C4-2B (cell line): ENCODE data around the gene NEGR1.

Experiments used
- ZFX ChIP-seq: fragments of 450-650 bp; IDR thresholded peaks from 2 replicates; pipeline ENCODE4 v1.6.1; 2017
- TF ChIP-seq, protein P1 (sequence below): fragments of 450-650 bp; conservative IDR thresholded peaks from 2 replicates; pipeline ENCODE4 v1.5.1; 2017; ENCODE audit warnings: mild to moderate bottlenecking

DNA sequence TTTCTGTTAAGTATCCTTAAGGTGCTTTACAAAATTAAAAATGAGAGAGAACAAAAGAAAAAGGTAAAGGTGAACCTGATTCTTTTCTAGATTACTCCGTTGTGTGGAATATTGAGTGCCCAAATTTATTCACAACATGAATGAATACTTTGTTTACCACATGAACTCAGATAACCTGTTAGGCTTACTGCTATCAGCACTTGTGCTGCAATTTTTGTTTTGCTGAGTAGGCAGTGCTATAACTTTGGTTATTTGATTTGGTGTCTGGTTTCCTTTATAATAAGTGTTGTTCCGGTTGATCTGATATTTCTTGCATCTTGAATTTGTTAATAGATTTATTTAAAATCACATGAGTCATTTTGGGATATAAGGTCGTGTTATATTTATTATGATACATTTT, 195.9 kb downstream of the NEGR1 start:
- TF ChIP-seq, protein P1, sequence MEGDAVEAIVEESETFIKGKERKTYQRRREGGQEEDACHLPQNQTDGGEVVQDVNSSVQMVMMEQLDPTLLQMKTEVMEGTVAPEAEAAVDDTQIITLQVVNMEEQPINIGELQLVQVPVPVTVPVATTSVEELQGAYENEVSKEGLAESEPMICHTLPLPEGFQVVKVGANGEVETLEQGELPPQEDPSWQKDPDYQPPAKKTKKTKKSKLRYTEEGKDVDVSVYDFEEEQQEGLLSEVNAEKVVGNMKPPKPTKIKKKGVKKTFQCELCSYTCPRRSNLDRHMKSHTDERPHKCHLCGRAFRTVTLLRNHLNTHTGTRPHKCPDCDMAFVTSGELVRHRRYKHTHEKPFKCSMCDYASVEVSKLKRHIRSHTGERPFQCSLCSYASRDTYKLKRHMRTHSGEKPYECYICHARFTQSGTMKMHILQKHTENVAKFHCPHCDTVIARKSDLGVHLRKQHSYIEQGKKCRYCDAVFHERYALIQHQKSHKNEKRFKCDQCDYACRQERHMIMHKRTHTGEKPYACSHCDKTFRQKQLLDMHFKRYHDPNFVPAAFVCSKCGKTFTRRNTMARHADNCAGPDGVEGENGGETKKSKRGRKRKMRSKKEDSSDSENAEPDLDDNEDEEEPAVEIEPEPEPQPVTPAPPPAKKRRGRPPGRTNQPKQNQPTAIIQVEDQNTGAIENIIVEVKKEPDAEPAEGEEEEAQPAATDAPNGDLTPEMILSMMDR = no peak
- TF ChIP-seq ZFX = no peak
